IPS-15b (cell line): ENCODE data around the gene FOLR1.

Experiments
- H3K27me3 ChIP-seq: one replicate; pipeline ENCODE4 v1.6.1; 2013; ENCODE audit warnings: low read length; ENCODE audit not compliant: control insufficient read depth, insufficient read depth
- H3K36me3 ChIP-seq: one replicate; pipeline ENCODE4 v1.6.1; 2013; ENCODE audit warnings: low read length; ENCODE audit not compliant: control insufficient read depth, insufficient read depth
- H3K4me1 ChIP-seq: one replicate; pipeline ENCODE4 v1.6.1; 2013; ENCODE audit warnings: mild to moderate bottlenecking, low read length; ENCODE audit not compliant: control insufficient read depth, insufficient read depth
- H3K4me3 ChIP-seq: one replicate; pipeline ENCODE4 v1.5.1; 2013; ENCODE audit warnings: low read depth, low read length
- H3K9ac ChIP-seq: one replicate; pipeline ENCODE4 v1.6.1; 2013; ENCODE audit warnings: low read depth, mild to moderate bottlenecking, low read length
- H3K9me3 ChIP-seq: one replicate; pipeline ENCODE4 v1.6.1; 2013; ENCODE audit warnings: mild to moderate bottlenecking, low read length; ENCODE audit not compliant: control insufficient read depth, insufficient read depth

FOLR1 gene

DNA sequence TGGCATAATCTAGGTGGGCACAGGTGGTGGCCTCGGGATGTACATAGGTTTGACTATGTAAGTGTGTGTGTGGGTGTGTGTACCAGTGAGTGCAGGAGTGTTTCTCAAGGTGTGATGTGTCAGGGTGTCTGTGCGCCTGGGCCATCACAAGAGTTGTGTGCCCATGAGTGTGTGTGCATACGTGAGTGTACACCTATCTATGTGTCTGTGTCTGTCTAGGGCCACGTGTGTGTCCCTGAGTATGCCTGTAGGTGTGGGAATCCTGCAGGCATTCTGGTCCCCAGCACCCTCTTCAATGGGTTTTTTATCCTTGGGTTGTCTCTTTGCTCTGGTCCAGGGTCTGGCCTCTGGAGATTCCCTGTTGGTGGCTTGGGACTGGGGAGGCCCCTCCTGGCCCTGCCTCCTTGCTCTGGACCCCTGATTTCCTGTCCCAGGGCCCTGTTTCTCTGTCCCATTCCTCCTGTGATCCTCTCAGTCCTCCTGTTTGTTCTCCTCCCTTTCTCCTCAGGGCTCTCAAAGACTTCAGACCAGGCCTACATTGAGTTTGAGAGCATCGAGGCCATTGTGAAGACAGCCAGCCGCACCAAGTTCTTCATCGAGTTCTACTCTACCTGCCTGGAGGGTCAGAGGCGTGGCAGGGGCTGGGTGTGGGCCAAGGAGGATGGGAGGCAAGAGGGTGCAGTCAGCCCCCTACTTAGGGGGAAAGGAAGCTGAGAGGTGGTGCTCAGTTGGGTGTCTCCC is 42.0 kb downstream of the FOLR1 start:
- Histone ChIP-seq H3K27me3 (peaks cover 3% of the 10 kb centered on the region), H3K9me3 (no peaks in the 10 kb centered on the region), H3K4me1 (no peaks in the 10 kb centered on the region), H3K9ac (no peak overlapping the region), H3K4me3 (no peak overlapping the region), H3K36me3 (peaks cover 68% of the 10 kb centered on the region)

- Histone ChIP-seq H3K36me3 (peaks cover 63% of the 10 kb centered on the region), H3K9me3 (no peaks in the 10 kb centered on the region), H3K4me1 (no peaks in the 10 kb centered on the region), H3K27me3 (peaks cover 8% of the 10 kb centered on the region), H3K4me3 (no peak overlapping the region), H3K9ac (no peak overlapping the region)
These were observed 42.5 kb downstream of the FOLR1 start for GRCh38 chr11:72234514-72234830.

- Histone ChIP-seq H3K4me3 (no peak overlapping the region), H3K9ac (no peak overlapping the region), H3K27me3 (peaks cover 10% of the 10 kb centered on the region), H3K9me3 (no peaks in the 10 kb centered on the region), H3K4me1 (no peaks in the 10 kb centered on the region), H3K36me3 (peaks cover 58% of the 10 kb centered on the region)
These were observed 43.0 kb downstream of the FOLR1 start for GRCh38 chr11:72234920-72235319.

DNA sequence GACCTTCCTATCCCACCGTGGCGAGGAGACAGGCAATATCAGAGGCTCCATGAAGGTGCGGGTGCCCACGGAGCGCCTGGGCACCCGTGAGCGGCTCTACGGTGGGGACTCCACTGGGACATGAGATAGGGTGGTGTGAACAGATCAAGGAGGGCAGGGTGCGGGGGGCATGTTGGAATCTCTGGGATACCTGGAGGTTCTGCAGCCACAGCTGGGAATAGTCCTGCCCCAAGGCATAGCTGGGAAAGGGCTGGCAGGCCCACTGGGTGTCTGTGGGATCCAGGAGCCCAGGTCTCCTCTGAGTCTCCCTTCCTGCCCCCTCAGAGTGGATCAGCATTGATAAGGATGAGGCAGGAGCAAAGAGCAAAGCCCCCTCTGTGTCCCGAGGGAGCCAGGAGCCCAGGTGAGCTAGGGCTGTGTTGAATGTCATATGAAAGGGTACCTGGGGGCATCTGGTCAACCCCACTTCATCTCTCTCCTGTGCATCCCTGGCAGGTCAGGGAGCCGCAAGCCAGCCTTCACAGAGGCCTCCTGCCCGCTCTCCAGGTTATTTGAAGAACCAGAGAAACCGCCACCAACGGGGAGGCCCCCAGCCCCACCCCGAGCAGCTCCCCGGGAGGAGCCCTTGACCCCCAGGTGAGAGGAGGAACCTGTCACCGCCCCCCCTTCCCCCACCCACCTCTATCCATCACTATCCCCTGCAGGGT is 43.6 kb downstream of the FOLR1 start:
- Histone ChIP-seq H3K36me3 (peaks cover 52% of the 10 kb centered on the region), H3K9ac (no peak overlapping the region), H3K9me3 (no peaks in the 10 kb centered on the region), H3K27me3 (peaks cover 16% of the 10 kb centered on the region), H3K4me3 (no peak overlapping the region), H3K4me1 (no peaks in the 10 kb centered on the region)

DNA sequence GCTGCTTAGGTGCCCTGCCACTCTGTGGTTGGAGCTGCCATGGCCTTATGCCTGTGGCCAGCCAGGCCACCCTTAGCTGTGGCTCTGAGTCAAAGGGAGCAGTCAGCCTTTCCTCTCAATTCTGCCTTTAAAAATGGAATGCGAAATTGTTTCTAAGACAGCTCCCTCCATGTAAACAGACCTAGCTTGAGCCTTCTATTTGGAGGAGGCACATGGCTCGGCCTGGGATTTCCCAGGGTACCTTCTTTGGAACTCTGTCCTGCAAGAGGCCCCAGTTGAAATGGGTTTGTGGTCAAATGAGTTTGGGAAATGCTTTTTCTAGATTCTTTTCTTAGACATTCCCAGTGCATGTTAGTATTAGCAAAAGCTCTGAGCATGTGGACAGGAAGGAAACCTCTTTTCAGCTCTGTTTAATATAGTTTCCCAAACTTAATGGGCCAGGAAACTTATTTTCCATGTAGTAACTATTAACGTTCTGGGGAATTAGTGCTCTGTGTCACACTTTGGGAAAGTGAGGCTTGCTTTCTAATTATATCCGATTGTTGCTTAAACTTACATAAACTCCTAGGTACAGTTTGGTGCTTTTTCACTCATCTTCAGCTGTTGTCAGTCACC is 44.2 kb downstream of the FOLR1 start:
- Histone ChIP-seq H3K36me3 (peaks cover 46% of the 10 kb centered on the region), H3K27me3 (peaks cover 22% of the 10 kb centered on the region)

GRCh38 chr11:72236774-72237111 is 44.8 kb downstream of the FOLR1 start:
- H3K9ac ChIP-seq, result no peak overlapping the region
- no peak overlapping the region for H3K4me3 ChIP-seq
- no peaks in the 10 kb centered on the region for H3K9me3 ChIP-seq
- H3K36me3 ChIP-seq, result peaks cover 42% of the 10 kb centered on the region
- H3K4me1 ChIP-seq, result peaks cover 2% of the 10 kb centered on the region
- peaks cover 28% of the 10 kb centered on the region for H3K27me3 ChIP-seq

More for the DNA sequence above, 44.2 kb downstream of the FOLR1 start:
- H3K9me3 ChIP-seq, result no peaks in the 10 kb centered on the region
- H3K4me1 ChIP-seq, result peaks cover 2% of the 10 kb centered on the region
- H3K9ac ChIP-seq, result no peak overlapping the region
- no peak overlapping the region for H3K4me3 ChIP-seq

- Histone ChIP-seq H3K9me3 (no peaks in the 10 kb centered on the region), H3K36me3 (peaks cover 36% of the 10 kb centered on the region), H3K4me1 (peaks cover 2% of the 10 kb centered on the region), H3K27me3 (peaks cover 34% of the 10 kb centered on the region), H3K4me3 (peak overlapping the region; percentile 37), H3K9ac (no peak overlapping the region)
These were observed 45.4 kb downstream of the FOLR1 start for GRCh38 chr11:72237112-72237931.

- H3K36me3 ChIP-seq, result peaks cover 29% of the 10 kb centered on the region
- H3K9me3 ChIP-seq, result no peaks in the 10 kb centered on the region
- peaks cover 41% of the 10 kb centered on the region for H3K27me3 ChIP-seq
- H3K9ac ChIP-seq, result no peak overlapping the region
- peak overlapping the region; percentile 65 for H3K4me3 ChIP-seq
- peaks cover 2% of the 10 kb centered on the region for H3K4me1 ChIP-seq
These were observed 46.1 kb downstream of the FOLR1 start for GRCh38 chr11:72238040-72238450.

GRCh38 chr11:72238492-72239312 is 46.8 kb downstream of the FOLR1 start:
- Histone ChIP-seq H3K9ac (no peak overlapping the region), H3K4me1 (peaks cover 2% of the 10 kb centered on the region), H3K9me3 (no peaks in the 10 kb centered on the region), H3K36me3 (peaks cover 26% of the 10 kb centered on the region), H3K27me3 (peaks cover 48% of the 10 kb centered on the region), H3K4me3 (peak overlapping the region; percentile 65)

- H3K9me3 ChIP-seq, result no peaks in the 10 kb centered on the region
- H3K4me3 ChIP-seq, result peak overlapping the region; percentile 65
- peaks cover 50% of the 10 kb centered on the region for H3K27me3 ChIP-seq
- H3K4me1 ChIP-seq, result peaks cover 2% of the 10 kb centered on the region
- H3K9ac ChIP-seq, result no peak overlapping the region
- H3K36me3 ChIP-seq, result peaks cover 19% of the 10 kb centered on the region
These were observed 47.4 kb downstream of the FOLR1 start for GRCh38 chr11:72239313-72239848.
